Astrocyte of the spinal cord (primary cell): ENCODE data around the gene SPIRE2.

Experiments
- DNase-seq: peaks from one replicate; pipeline ENCODE4 v3.0.0; 2011; ENCODE audit warnings: low read depth, low spot score
- H3K4me3 ChIP-seq: 2 replicates; pipeline ENCODE4 v1.5.1; 2011; ENCODE audit warnings: low read depth, mild to moderate bottlenecking, low read length, moderate library complexity
- CTCF ChIP-seq: IDR thresholded peaks from 2 replicates; pipeline ENCODE4 v1.5.1; 2012; ENCODE audit warnings: low read depth, mild to moderate bottlenecking, low read length, inconsistent platforms
- in situ Hi-C: cut with HindIII; loops from 2 replicates; pipeline ENCODE4 v1.10.0; 2017; ENCODE audit warnings: low sequenced_read_pairs

The SPIRE2 gene

GRCh38 chr16:89861648-89862047 lies 33.4 kb downstream of the SPIRE2 start:
- no peak overlapping the region for H3K4me3 ChIP-seq
- in situ Hi-C loops, result no loop called here
- no peak for DNase-seq
- TF ChIP-seq CTCF, result no peak

- in situ Hi-C loops, result no loop called here
- no peak for TF ChIP-seq CTCF
- H3K4me3 ChIP-seq, result no peak overlapping the region
- no peak for DNase-seq
These were observed 34.5 kb downstream of the SPIRE2 start for GRCh38 chr16:89862732-89863131.

- no peak for TF ChIP-seq CTCF
- in situ Hi-C loops, result no loop called here
- DNase-seq, result peak; percentile 20
- H3K4me3 ChIP-seq, result no peak overlapping the region
These were observed 35.7 kb downstream of the SPIRE2 start for GRCh38 chr16:89863741-89864526.

- TF ChIP-seq CTCF, result no peak
- peak; percentile 12 for DNase-seq
- no peak overlapping the region for H3K4me3 ChIP-seq
- in situ Hi-C loops, result no loop called here
These were observed 36.2 kb downstream of the SPIRE2 start for GRCh38 chr16:89864527-89864820.

GRCh38 chr16:89867918-89868317 lies 39.6 kb downstream of the SPIRE2 start:
- no peak for TF ChIP-seq CTCF
- no peak for DNase-seq
- in situ Hi-C loops, result no loop called here
- H3K4me3 ChIP-seq, result no peak overlapping the region

- in situ Hi-C loops, result no loop called here
- H3K4me3 ChIP-seq, result no peak overlapping the region
- TF ChIP-seq CTCF, result no peak
- DNase-seq, result no peak
These were observed 41.6 kb downstream of the SPIRE2 start for GRCh38 chr16:89869911-89870310.

- no peak for DNase-seq
- H3K4me3 ChIP-seq, result no peak overlapping the region
- in situ Hi-C loops, result no loop called here
- no peak for TF ChIP-seq CTCF
These were observed 42.2 kb downstream of the SPIRE2 start for GRCh38 chr16:89870440-89870839.
